ENCODE data around the gene RABGGTA. TPM values are rescaled to one million over a fixed set of nuclear protein-coding genes. Genes with fewer than 3 reads are reported as not detected.

RABGGTA gene
- total RNA-seq, 1 donor = 21.2 TPM

DNA sequence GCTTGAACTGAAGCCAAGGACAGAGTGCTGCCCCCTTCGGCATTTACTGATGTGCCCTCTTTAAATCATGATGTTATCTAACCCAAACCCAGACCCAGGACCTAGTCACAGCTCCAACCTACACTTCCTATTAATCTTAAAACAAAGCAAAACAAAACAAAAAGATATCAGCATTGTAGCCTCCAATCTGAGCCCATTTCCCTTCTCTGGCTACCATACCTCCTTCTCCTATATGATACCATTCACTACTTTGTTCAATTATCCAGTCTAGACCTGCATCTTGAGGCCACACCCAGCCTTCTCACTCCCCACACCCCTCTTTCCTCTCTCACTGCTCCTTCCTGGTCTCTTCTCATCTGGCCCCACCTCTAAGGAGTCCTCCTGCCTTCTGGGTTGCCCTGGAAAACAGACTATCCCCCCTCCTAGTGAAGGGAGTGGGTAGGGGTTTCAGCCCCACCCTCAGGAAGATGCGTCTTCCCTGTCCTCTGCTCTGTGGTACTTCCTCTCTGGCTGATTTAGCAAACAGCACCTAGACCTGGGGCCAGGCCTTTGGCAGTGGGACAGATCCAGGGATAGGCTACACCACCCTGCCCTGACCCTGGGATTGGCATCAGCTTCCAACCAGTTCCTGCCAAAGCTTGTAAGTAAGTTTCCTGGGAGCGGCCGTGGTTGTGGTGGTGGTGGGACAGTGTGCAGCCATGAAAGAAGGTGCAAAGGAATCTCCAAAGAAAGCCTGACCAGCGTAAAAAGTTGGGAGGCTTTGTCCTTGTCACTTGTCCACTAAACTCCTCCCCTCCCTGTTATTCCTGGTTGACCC, 43.2 kb upstream of the RABGGTA start:
- DNase-seq (ENCODE audit: low read depth) = no peak

DNA sequence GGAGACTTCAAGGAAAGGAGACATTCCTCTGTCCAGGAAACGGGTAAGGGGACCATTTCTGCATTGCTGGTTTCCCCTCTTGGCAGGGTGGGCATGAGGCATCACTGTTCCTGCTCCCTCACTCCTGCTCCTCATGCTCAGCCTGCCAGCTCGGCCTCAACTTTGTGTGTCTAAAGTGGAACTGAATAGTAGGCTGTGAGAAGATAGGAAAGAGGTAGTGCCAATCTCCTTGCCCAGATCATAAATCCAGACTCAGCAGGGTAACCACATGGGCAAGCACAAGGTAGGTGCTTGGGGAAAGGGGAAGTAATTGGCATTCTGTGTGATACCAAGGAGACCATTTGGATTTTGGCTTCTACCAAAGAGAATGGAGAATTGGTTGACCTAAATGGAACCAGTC, 42.5 kb upstream of the RABGGTA start:
- no peak for DNase-seq (ENCODE audit: low read depth)
- H3K4me3 ChIP-seq (ENCODE audit: low read depth, low read length) = no peak overlapping the region
- TF ChIP-seq, protein P1, sequence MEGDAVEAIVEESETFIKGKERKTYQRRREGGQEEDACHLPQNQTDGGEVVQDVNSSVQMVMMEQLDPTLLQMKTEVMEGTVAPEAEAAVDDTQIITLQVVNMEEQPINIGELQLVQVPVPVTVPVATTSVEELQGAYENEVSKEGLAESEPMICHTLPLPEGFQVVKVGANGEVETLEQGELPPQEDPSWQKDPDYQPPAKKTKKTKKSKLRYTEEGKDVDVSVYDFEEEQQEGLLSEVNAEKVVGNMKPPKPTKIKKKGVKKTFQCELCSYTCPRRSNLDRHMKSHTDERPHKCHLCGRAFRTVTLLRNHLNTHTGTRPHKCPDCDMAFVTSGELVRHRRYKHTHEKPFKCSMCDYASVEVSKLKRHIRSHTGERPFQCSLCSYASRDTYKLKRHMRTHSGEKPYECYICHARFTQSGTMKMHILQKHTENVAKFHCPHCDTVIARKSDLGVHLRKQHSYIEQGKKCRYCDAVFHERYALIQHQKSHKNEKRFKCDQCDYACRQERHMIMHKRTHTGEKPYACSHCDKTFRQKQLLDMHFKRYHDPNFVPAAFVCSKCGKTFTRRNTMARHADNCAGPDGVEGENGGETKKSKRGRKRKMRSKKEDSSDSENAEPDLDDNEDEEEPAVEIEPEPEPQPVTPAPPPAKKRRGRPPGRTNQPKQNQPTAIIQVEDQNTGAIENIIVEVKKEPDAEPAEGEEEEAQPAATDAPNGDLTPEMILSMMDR (IDR thresholded peaks at IDR 0.05; ENCODE audit: insufficient read depth, low read length) = no peak

More for the DNA sequence above, 43.2 kb upstream of the RABGGTA start:
- TF ChIP-seq, protein P1 (IDR thresholded peaks at IDR 0.05; ENCODE audit: insufficient read depth, low read length) = no peak
- H3K4me3 ChIP-seq (ENCODE audit: low read depth, low read length) = no peak overlapping the region

DNA sequence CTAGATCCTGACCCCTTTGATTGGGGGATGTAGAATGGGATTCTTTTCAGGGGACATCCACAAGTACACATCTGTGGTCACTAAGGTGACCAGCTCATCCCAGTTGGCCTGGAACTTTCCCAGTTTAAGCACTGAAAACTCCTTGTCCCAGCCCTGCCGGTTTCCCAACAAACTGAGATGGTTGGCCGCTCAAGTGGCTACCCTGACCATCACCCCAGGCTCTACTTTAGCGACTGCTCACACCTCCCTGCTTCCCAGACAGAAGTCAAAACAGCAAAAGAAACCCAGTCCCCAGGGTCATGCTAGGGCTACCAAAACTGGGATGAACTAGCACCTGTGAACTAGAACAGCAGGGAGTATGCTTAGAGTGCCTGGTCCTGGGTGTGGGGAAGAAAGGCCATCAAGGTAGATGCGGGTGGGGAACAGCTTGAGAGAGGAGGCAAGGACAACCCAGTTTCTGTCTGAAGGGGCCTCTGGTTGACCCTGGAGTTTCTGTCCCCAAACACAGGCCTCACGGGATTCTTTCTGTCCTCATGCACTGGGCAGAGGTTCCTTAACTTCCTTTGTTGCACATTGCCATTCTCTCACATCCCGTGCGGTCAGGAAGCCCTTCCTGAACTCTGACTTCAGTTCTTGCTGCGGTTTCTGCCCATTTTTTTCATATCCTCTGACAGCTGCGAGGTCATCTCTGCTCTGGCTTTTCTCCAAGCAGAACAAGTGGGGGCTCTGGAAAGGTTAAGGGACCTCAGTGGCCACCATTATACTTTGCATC, 41.5 kb upstream of the RABGGTA start:
- TF ChIP-seq, protein P1 (IDR thresholded peaks at IDR 0.05; ENCODE audit: insufficient read depth, low read length) = no peak
- no peak for DNase-seq (ENCODE audit: low read depth)
- no peak overlapping the region for H3K4me3 ChIP-seq (ENCODE audit: low read depth, low read length)

DNA sequence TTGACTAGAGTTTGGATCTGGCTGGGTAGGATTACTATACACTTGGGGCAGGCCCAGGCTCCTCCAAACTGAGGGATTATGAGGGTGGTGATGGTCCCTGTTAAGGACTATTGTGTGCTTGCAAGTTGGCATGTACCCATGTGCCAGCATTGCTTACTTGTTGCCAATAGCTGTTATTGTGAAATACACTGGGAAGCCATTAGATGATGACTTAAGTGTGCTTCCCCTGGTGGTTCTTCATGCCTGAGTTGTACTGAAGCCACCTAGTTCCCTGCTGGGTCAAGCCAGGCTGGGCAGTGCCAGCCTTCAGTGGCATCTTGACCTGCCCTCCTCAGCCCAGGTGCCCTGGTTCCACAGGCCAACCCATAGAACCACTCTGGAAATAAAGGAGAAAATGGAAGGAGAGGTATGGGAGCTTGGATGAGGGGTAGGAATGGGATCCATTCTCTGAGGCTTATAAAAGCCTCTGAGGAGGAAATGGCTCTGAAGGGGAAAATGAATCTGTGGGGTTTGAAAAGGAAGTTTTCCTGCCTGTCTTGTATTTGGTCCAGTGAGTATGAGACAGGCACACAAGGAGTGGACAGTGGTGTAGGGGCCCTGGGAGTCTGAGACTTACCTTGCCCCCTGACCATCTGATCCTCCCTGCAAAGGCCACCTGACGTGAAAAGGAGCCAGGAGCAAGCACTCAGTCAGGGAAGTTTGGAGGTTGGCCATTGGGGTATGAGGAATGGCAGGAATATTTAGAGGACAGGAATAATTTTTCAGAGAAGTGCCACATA, 40.6 kb upstream of the RABGGTA start:
- TF ChIP-seq, protein P1 (IDR thresholded peaks at IDR 0.05; ENCODE audit: insufficient read depth, low read length) = no peak
- peak; percentile 32 for DNase-seq (ENCODE audit: low read depth)
- H3K4me3 ChIP-seq (ENCODE audit: low read depth, low read length) = no peak overlapping the region

DNA sequence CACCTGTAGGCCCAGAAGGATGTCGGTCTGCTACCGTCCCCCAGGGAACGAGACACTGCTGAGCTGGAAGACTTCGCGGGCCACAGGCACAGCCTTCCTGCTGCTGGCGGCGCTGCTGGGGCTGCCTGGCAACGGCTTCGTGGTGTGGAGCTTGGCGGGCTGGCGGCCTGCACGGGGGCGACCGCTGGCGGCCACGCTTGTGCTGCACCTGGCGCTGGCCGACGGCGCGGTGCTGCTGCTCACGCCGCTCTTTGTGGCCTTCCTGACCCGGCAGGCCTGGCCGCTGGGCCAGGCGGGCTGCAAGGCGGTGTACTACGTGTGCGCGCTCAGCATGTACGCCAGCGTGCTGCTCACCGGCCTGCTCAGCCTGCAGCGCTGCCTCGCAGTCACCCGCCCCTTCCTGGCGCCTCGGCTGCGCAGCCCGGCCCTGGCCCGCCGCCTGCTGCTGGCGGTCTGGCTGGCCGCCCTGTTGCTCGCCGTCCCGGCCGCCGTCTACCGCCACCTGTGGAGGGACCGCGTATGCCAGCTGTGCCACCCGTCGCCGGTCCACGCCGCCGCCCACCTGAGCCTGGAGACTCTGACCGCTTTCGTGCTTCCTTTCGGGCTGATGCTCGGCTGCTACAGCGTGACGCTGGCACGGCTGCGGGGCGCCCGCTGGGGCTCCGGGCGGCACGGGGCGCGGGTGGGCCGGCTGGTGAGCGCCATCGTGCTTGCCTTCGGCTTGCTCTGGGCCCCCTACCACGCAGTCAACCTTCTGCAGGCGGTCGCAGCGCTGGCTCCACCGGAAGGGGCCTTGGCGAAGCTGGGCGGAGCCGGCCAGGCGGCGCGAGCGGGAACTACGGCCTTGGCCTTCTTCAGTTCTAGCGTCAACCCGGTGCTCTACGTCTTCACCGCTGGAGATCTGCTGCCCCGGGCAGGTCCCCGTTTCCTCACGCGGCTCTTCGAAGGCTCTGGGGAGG, 39.5 kb upstream of the RABGGTA start, which contains the start of gene LTB4R:
TSS of gene LTB4R (plus strand) at position 857 of the 959 bp plus-strand sequence. CDS start 4,150 bp downstream, outside the sequence.
- peak within 1 kb of the TSS; percentile 28 for H3K4me3 ChIP-seq (ENCODE audit: low read depth, low read length)

More for the DNA sequence above, 39.5 kb upstream of the RABGGTA start, which contains the start of gene LTB4R:
- peak; percentile 70 for DNase-seq (ENCODE audit: low read depth)
- TF ChIP-seq, protein P1 (IDR thresholded peaks at IDR 0.05; ENCODE audit: insufficient read depth, low read length) = peak; percentile 26
